Spinal cord (tissue), 10 donors: ENCODE measurements around the gene TBC1D22B. TPM values are rescaled to one million over a fixed set of nuclear protein-coding genes. Genes with fewer than 3 reads are reported as not detected.
"Not testable (repeated sequence)": the region's sequence is repeated elsewhere in the genome, so short reads cannot be mapped to it uniquely, and the experiment has no call there.

Experiments used
- DNase-seq, 6 donors: peaks; one replicate each; pipeline versions ENCODE4 v3.0.0 to v3.0.0-alpha.2; 2013 to 2015; ENCODE audit warnings: low spot score in 6 of 6, low read depth in 4 of 6
- H3K27ac ChIP-seq: one replicate; pipeline ENCODE4 v1.5.1; 2013; ENCODE audit warnings: low read depth, low read length, control low read depth
- H3K27me3 ChIP-seq: one replicate; pipeline ENCODE4 v1.6.1; 2013; ENCODE audit warnings: low read length; ENCODE audit not compliant: control insufficient read depth, insufficient read depth
- H3K36me3 ChIP-seq: one replicate; pipeline ENCODE4 v1.6.1; 2013; ENCODE audit warnings: low read length; ENCODE audit not compliant: control insufficient read depth, insufficient read depth
- H3K4me1 ChIP-seq: one replicate; pipeline ENCODE4 v1.6.1; 2013; ENCODE audit warnings: low read length; ENCODE audit not compliant: control insufficient read depth, insufficient read depth
- H3K4me3 ChIP-seq: one replicate; pipeline ENCODE4 v1.5.1; 2013; ENCODE audit warnings: low read depth, low read length, control low read depth
- H3K9me3 ChIP-seq: one replicate; pipeline ENCODE4 v1.6.1; 2013; ENCODE audit warnings: low read length; ENCODE audit not compliant: control insufficient read depth, insufficient read depth
- WGBS: methylation state at CpG from one replicate; pipeline ENCODE4 v1.1.5; 2013; ENCODE audit warnings: missing lambda C conversion rate; ENCODE audit not compliant: insufficient coverage; 5-methylcytosine and 5-hydroxymethylcytosine counted together
- polyA plus RNA-seq, 2 donors: library from polyadenylated mRNA; unstranded; fragments of 120-200 nt; gene quantifications; one replicate each; pipeline ENCODE4 v1.2.1, GENCODE V29; 2013; ENCODE audit not compliant: insufficient read length in 2 of 2
- total RNA-seq, 2 donors: library from RNA; depleted of rRNA in 1 of 2; stranded (reverse); fragments of 120-200 nt in 1 of 2; fragments of >200 nt in 1 of 2; gene quantifications; one replicate each; pipeline versions ENCODE4 v1.2.3 to v1.2.4, GENCODE V29; 2013 to 2014
- donor health status: healthy.

TBC1D22B gene
- total and polyA plus RNA-seq, 4 donors = 9.3 to 15.6 (median 12.4) TPM

DNA sequence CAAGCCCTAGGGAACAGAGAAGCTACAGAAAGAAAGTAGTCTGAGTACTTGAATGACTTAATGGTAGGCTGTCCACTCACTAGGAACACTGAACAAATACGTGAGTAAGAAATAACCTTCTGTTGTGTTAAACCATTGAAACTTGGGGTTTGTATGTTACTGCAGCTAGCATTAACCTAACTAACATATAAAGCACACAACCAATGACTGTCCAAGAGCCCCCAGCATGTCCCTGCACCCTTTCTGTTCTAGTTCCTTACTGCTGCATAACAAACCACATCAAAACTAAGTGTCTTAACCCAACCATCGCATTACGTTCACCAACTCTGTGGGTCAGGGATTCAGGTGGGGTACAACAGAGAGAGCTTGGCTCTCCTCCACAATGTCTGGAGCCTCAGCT, 85.7 kb downstream of the TBC1D22B start:
- H3K36me3 ChIP-seq = no peaks in the 10 kb centered on the region
- 100% methylated on average over 2 of the region's 3 CpGs for WGBS
- no peak for DNase-seq
- H3K27ac ChIP-seq = no peak overlapping the region
- H3K27me3 ChIP-seq = peaks cover 2% of the 10 kb centered on the region
- no peak overlapping the region for H3K4me3 ChIP-seq
- H3K9me3 ChIP-seq = no peaks in the 10 kb centered on the region
- no peaks in the 10 kb centered on the region for H3K4me1 ChIP-seq

DNA sequence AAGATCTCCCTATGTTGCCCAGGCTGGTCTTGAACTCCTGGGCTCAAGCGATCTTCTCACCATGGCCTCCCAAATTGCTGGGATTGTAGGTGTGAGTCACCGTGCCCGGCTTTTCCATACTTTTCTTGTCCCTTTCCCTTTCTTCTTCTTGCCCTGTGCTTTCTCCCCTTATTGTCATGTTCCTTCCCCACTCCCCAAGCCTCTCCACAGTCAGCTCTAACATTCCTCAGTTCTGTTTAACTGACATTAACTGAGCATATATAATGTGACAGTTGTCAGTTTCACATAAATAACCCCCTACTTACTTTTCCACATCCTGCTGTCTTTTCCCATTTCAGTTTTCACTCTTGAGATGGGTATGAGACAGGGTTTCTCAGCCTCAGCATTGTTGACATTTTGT, 86.7 kb downstream of the TBC1D22B start:
- Histone ChIP-seq H3K36me3 (no peaks in the 10 kb centered on the region), H3K4me3 (no peak overlapping the region), H3K9me3 (no peaks in the 10 kb centered on the region), H3K27me3 (peaks cover 2% of the 10 kb centered on the region), H3K4me1 (no peaks in the 10 kb centered on the region), H3K27ac (no peak overlapping the region)
- WGBS = 93% methylated on average over 3 of the region's 3 CpGs
- no peak for DNase-seq

DNA sequence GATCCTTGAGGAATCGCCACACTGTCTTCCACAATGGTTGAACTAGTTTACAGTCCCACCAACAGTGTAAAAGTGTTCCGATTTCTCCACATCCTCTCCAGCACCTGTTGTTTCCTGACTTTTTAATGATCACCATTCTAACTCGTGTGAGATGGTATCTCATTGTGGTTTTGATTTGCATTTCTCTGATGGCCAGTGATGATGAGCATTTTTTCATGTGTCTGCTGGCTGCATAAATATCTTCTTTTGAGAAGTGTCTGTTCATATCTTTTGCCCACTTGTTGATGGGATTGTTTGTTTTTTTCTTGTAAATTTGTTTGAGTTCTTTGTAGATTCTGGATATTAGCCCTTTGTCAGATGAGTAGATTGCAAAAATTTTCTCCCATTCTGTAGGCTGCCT, 88.2 kb downstream of the TBC1D22B start:
- not testable (repeated sequence) for H3K36me3 ChIP-seq, H3K4me1 ChIP-seq, DNase-seq, H3K27me3 ChIP-seq, H3K27ac ChIP-seq, H3K4me3 ChIP-seq, H3K9me3 ChIP-seq
- WGBS = no CpG with 5 or more reads among the region's 3 CpGs

DNA sequence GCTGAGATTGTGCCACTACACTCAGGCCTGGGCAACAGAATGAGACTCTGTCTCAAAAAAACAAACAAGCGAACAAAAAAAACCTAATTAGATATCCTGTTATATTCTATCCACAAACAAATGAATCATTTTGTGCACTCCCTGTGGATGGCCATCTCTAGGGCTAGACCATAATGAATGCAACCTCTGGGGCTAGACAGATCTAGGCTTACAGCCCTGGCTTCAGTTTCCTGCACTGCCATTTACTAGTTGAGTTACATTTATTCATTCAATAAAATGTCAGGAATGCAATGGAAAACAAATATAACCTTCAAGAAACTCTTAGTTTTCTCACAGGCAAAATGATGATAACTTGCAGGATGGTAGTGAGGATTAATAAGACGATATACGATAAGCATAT, 89.6 kb downstream of the TBC1D22B start:
- no peak for DNase-seq
- Histone ChIP-seq H3K36me3 (no peaks in the 10 kb centered on the region), H3K4me3 (no peak overlapping the region), H3K4me1 (no peaks in the 10 kb centered on the region), H3K27me3 (peaks cover 2% of the 10 kb centered on the region), H3K9me3 (no peaks in the 10 kb centered on the region), H3K27ac (no peak overlapping the region)
- WGBS = 100% methylated on average over 1 of the region's 3 CpGs

DNA sequence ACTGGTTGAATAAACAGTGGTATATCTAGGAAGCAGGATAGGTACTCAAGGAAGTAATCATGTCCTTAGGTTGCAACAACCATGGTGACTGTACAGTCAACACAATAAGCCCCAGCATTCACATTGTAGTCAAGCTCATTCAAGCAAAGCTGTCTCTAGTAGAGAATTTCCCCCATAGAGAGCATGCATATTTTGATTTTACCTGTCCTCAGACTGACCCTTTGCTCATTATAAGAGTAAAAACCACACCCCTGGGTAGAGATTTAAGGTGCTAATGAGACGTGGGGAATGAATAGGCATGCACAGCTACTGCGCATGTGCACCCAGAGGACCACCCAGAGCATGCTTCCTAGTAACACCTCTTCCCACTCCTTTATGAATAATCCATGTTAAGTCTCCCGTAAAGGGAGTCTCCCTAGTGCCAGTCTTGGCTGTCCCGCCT, 90.1 kb downstream of the TBC1D22B start:
- Histone ChIP-seq H3K27ac (no peak overlapping the region), H3K36me3 (no peaks in the 10 kb centered on the region), H3K4me1 (no peaks in the 10 kb centered on the region), H3K27me3 (peaks cover 2% of the 10 kb centered on the region), H3K4me3 (no peak overlapping the region), H3K9me3 (no peaks in the 10 kb centered on the region)
- DNase-seq = peak in 1 of 6 donors; percentile 17
- WGBS = 67% methylated on average over 3 of the region's 4 CpGs

DNA sequence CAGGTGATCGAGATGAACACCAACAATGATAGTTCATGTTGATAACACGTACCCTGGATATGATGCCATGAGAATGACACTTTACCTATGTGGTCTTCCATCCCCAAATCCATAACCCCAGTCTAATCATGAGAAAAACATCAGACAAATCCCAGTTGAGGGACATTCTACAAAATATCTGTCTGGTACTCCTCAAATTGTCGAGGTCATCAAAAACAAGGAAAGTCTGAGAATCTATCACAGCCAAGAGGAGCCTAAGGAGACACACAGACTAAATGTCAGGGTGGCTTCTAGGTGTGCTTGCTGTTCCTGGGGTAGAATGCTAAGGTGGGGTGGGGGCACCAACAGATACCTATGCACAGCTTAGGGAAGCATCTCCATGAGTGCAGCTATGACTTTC, 93.5 kb downstream of the TBC1D22B start:
- 83% methylated on average over 2 of the region's 3 CpGs for WGBS
- no peak overlapping the region for H3K27ac ChIP-seq
- DNase-seq = no peak
- no peaks in the 10 kb centered on the region for H3K9me3 ChIP-seq
- H3K27me3 ChIP-seq = no peaks in the 10 kb centered on the region
- H3K4me3 ChIP-seq = no peak overlapping the region
- no peaks in the 10 kb centered on the region for H3K36me3 ChIP-seq
- H3K4me1 ChIP-seq = peaks cover 5% of the 10 kb centered on the region

DNA sequence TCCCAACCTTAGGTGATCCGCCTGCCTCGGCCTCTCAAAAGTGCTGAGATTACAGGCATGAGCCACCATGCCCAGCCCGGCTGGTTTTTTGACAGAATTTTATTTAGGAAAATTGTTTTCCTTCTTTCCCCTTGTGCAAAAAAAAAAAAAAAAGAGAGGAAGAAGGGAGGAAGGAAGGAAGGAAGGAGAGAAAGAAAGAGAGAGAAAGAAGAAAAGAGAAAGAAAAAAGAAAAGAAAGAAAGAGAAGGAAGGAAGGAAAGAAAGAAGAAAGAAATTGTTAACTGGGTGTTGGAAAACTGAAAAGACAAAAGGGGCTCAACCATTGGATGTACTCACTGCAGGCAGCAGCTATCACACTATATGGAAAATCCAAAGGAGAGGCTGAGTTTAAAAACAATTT, 94.8 kb downstream of the TBC1D22B start:
- Histone ChIP-seq H3K4me3 (no peak overlapping the region), H3K9me3 (no peaks in the 10 kb centered on the region), H3K27me3 (no peaks in the 10 kb centered on the region), H3K27ac (no peak overlapping the region), H3K36me3 (no peaks in the 10 kb centered on the region), H3K4me1 (peaks cover 6% of the 10 kb centered on the region)
- no peak for DNase-seq
- WGBS = no CpG with 5 or more reads among the region's 3 CpGs

DNA sequence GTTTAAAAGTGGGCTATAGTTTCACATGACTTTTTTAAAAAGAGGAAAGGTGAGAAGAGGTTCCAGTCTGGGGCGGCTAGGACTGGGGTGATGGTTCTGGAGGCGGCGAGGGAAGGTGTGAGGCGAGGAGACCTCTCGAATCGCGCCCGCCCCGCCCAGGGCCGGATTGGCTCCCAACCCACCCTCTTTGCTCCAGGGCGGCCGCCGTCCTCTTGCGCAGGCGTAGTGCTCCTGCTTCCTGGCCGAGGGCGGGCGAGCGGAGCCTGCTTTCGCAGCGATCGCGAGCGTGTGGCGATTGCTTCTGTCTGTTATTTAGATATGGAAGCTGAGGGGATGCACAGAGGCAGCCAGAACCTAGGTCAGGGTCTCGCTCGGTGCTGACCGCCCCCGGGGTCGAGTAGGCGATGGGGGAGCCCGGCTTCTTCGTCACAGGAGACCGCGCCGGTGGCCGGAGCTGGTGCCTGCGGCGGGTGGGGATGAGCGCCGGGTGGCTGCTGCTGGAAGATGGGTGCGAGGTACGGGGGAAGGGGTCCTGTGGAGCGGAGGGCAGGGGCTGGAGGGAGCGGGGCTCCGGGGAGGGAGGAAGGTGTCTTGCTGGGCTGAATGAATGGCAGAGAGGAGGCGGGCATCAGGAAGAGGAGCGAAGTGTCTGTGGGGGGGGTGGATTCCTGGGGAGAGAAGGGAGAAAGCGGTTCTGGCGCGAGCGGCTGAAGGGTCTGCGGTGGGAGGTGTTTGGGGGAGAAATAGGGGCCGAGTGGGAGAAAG, 96.4 kb downstream of the TBC1D22B start, which contains the start of gene RNF8:
Gene RNF8 (plus strand): TSS at position 223 of the 765 bp plus-strand sequence. CDS start 182 bp downstream, at position 405.
- H3K9me3 ChIP-seq = no peaks in the 10 kb centered on the region
- H3K4me1 ChIP-seq = peaks cover 6% of the 10 kb centered on the region
- H3K4me3 ChIP-seq = peak within 1 kb of the TSS; percentile 95
- no peaks in the 10 kb centered on the region for H3K36me3 ChIP-seq
- H3K27me3 ChIP-seq = no peaks in the 10 kb centered on the region
- WGBS = 0% methylated on average over 54 of the region's 54 CpGs
- peak within 1 kb of the TSS; percentile 61 for H3K27ac ChIP-seq
- DNase-seq = peak; percentile 56 to 95 (median 76)

DNA sequence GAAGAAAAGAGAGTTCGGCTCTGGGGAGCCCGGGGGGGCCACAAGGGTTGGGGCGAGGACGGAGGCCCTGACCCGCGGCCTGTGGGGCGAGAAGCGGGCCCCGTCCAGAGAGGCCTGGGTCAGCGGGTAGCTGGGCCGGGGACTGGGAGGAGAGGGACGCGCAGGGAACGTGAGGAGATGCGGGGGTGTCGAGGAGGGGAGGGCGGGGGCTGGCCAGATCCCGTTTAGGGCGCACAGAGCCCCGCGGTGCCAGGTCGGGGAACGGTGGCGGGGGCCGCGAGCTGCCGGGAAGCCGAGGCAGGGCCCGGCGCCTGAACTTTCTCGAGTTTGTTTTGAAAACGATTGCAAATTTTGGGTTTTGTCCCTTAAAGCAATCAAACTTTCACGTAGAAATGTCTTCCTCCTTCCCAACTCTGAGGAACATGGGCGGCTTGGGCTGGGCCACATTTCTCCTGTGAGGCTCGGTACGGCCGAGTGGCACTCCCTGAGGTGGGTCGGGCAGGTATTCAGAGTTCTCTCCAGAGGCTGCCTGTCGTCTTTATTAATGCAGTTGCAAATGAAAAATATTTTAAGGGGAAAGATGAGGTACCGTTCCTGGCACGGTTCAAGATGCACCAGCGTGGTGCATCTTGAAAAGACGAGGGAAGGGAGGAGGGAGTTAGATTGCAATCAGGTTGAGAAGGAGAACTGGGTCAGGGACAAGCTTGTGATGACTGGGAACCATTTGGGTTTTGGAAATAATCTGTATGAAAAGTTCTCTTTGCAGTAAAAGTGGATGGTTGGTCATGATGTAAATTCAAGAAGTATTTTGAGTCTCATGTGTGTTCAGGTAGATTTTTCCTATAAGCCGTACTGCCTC, 97.2 kb downstream of the TBC1D22B start:
- Histone ChIP-seq H3K27me3 (no peaks in the 10 kb centered on the region), H3K27ac (no peak overlapping the region), H3K4me1 (peaks cover 6% of the 10 kb centered on the region), H3K36me3 (no peaks in the 10 kb centered on the region), H3K9me3 (no peaks in the 10 kb centered on the region), H3K4me3 (peak overlapping the region; percentile 95)
- DNase-seq = peak in 2 of 6 donors; percentile 1 to 7
- 3% methylated on average over 38 of the region's 44 CpGs for WGBS
